BLaER1 (cell line): Measurements from ENCODE around the gene BUD31.
A peak's percentile ranks its signal among the peaks of the same experiment; 100 is the strongest.

Source experiments
- H3K27ac ChIP-seq: shearing (Covaris generic); formaldehyde crosslinking; 2 replicates; pipeline ENCODE4 v1.8.1; 2022
- H3K27me3 ChIP-seq: shearing (Covaris generic); formaldehyde crosslinking; 2 replicates; pipeline ENCODE4 v1.8.1; 2022
- H3K36me3 ChIP-seq: shearing (Covaris generic); formaldehyde crosslinking; 2 replicates; pipeline ENCODE4 v1.8.1; 2022
- H3K4me1 ChIP-seq: shearing (Covaris generic); formaldehyde crosslinking; 2 replicates; pipeline ENCODE4 v1.8.1; 2022
- H3K4me2 ChIP-seq: shearing (Covaris generic); formaldehyde crosslinking; 2 replicates; pipeline ENCODE4 v1.8.1; 2022
- H3K4me3 ChIP-seq: shearing (Covaris generic); formaldehyde crosslinking; 2 replicates; pipeline ENCODE4 v1.8.1; 2022
- H3K9ac ChIP-seq: shearing (Covaris generic); formaldehyde crosslinking; 2 replicates; pipeline ENCODE4 v1.8.1; 2022
- H3K9me3 ChIP-seq: shearing (Covaris generic); formaldehyde crosslinking; 2 replicates; pipeline ENCODE4 v1.8.1; 2022
- H4K20me1 ChIP-seq: shearing (Covaris generic); formaldehyde crosslinking; 2 replicates; pipeline ENCODE4 v1.8.1; 2022
- Cebpa-rat ChIP-seq: shearing (Covaris generic); IDR thresholded peaks from 2 replicates; pipeline ENCODE4 v1.8.1; 2022

Gene BUD31

GRCh38 chr7:99460651-99461050, 51.9 kb downstream of the BUD31 start:
- Histone ChIP-seq H3K4me2 (no peak overlapping the region), H3K36me3 (peaks cover 91% of the 10 kb centered on the region)

GRCh38 chr7:99461221-99461620, 52.5 kb downstream of the BUD31 start:
- H3K4me2 ChIP-seq = no peak overlapping the region
- H3K36me3 ChIP-seq = peaks cover 85% of the 10 kb centered on the region
- TF ChIP-seq Cebpa-rat = no peak

More at GRCh38 chr7:99460651-99461050, 51.9 kb downstream of the BUD31 start:
- Histone ChIP-seq H3K4me3 (no peak overlapping the region), H3K27me3 (no peaks in the 10 kb centered on the region), H4K20me1 (peaks cover 84% of the 10 kb centered on the region), H3K27ac (no peak overlapping the region), H3K9ac (no peak overlapping the region), H3K4me1 (peaks cover 39% of the 10 kb centered on the region), H3K9me3 (no peaks in the 10 kb centered on the region)
- no peak for TF ChIP-seq Cebpa-rat

GRCh38 chr7:99465421-99465768, 56.6 kb downstream of the BUD31 start:
- no peaks in the 10 kb centered on the region for H3K9me3 ChIP-seq
- H3K36me3 ChIP-seq = peaks cover 44% of the 10 kb centered on the region
- H3K4me3 ChIP-seq = peak overlapping the region; percentile 91
- no peak for TF ChIP-seq Cebpa-rat
- peak overlapping the region; percentile 96 for H3K9ac ChIP-seq
- H4K20me1 ChIP-seq = peaks cover 36% of the 10 kb centered on the region
- peak overlapping the region; percentile 84 for H3K4me2 ChIP-seq
- no peaks in the 10 kb centered on the region for H3K27me3 ChIP-seq
- peaks cover 39% of the 10 kb centered on the region for H3K4me1 ChIP-seq
- peak overlapping the region; percentile 93 for H3K27ac ChIP-seq

More at GRCh38 chr7:99461221-99461620, 52.5 kb downstream of the BUD31 start:
- Histone ChIP-seq H4K20me1 (peaks cover 78% of the 10 kb centered on the region), H3K4me1 (peaks cover 40% of the 10 kb centered on the region), H3K9ac (no peak overlapping the region), H3K4me3 (no peak overlapping the region), H3K9me3 (no peaks in the 10 kb centered on the region), H3K27me3 (no peaks in the 10 kb centered on the region), H3K27ac (no peak overlapping the region)

- Histone ChIP-seq H3K27me3 (no peaks in the 10 kb centered on the region), H3K4me3 (no peak overlapping the region), H3K36me3 (peaks cover 13% of the 10 kb centered on the region), H3K9me3 (no peaks in the 10 kb centered on the region), H3K9ac (no peak overlapping the region), H3K4me2 (no peak overlapping the region), H3K27ac (no peak overlapping the region), H4K20me1 (peaks cover 6% of the 10 kb centered on the region), H3K4me1 (peaks cover 33% of the 10 kb centered on the region)
- TF ChIP-seq Cebpa-rat = no peak
Measured at GRCh38 chr7:99468336-99468918, 59.7 kb downstream of the BUD31 start.
